GM19023 (cell line): ENCODE measurements around the gene YY1.
"Not testable (repeated sequence)": the region's sequence is repeated elsewhere in the genome, so short reads cannot be mapped to it uniquely, and the experiment has no call there.

Source experiments
- ATAC-seq: cut with Tn5 transposase; IDR thresholded peaks from one replicate; pipeline ENCODE4 v1.9.1; 2021; ENCODE audit warnings: mild to moderate bottlenecking, moderate library complexity; ENCODE audit not compliant: unreplicated experiment

Gene YY1

DNA sequence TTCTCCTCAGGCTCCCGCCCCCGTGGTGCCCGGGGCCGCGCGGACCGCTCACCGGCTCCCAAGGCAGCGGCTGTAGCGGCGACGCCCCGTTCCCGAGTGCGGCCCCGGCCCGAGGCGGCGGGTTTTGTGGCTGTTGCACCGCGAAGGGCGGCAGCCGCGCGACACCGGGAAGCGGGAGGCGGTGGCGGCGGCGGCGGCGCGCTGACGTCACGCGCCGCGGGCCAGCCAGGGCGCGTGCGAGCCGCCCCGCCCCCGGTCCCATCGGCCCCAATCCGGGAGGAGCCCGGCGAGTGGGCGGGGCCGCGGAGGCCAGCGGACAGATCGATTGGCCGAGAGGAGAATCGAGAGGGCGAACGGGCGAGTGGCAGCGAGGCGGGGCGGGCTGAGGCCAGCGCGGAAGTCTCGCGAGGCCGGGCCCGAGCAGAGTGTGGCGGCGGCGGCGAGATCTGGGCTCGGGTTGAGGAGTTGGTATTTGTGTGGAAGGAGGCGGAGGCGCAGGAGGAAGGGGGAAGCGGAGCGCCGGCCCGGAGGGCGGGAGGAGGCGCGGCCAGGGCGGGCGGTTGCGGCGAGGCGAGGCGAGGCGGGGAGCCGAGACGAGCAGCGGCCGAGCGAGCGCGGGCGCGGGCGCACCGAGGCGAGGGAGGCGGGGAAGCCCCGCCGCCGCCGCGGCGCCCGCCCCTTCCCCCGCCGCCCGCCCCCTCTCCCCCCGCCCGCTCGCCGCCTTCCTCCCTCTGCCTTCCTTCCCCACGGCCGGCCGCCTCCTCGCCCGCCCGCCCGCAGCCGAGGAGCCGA is at the start of gene YY1:
Gene YY1 (plus strand): TSS at position 726 of the 792 bp plus-strand sequence. CDS start 101 bp downstream, outside the sequence.
- ATAC-seq: peak; percentile 80

DNA sequence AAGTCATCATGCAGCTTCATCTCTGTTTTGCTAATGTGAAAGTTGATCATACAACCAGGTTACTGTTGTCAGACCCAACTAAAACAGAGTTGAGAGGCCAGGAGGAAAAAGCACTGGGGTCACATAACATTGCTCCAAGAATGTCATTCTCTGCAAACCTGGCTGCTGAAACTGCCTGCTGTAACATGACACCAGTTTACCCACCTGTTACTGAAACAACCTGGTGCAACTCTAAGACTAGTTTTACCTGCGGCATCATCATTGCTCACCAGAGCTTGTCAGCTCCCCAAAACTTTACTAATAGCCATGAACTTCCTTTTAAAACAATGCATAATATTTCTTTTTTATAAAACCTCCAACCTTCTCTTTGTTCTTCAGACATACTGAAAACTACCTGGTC is 48.8 kb upstream of the YY1 start:
- ATAC-seq: no peak

DNA sequence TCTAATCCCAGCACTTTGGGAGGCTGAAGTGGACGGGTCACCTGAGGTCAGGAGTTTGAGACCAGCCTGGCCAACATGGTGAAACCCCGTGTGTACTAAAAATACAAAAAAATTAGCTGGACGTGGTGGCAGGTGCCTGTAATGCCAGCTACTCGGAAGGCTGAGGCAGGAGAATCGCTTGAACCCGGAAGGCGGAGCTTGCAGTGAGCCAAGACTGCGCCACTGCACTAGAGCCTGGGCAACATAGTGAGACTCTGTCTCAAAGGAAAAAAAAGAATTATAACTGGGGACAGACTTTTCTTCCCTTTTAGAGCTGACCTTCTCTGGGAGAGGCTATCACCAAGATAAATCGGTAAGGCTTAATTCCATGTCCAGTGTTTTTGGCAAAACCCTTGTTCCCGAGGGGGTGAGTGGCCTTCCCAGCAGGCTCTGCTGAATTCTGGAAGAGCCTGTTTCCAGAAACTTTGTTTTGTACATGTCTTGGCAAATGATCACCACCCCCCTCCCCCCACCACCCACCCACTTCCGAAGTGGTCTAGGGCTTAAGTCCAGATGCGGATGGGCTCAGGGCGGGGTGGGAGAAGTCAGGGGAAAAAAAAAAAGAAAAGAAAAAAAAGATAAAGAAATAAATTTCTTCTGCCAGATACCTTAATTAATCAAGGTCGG is 47.2 kb upstream of the YY1 start:
- no peak for ATAC-seq

DNA sequence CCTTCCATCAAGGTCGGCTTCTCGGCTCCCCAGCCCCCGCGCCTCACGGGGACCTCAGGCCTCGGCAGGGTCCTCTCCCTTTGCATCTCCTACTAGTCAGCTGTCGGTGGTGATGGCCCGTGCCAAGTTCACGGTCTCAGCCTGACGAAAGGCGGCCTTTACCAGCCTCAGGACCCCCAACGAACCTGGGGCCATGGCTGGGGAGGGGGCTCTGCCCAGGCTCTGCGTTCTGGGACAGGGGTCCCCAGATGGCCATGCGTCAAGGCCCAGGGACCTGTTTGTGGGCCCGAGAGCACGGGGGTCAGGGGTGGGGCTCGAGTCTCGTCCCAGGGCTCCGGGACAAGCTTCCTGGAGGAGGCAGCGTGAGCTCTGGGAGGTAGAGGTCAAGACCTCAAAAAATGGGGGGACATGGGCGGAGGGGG is 46.7 kb upstream of the YY1 start:
- ATAC-seq: no peak

DNA sequence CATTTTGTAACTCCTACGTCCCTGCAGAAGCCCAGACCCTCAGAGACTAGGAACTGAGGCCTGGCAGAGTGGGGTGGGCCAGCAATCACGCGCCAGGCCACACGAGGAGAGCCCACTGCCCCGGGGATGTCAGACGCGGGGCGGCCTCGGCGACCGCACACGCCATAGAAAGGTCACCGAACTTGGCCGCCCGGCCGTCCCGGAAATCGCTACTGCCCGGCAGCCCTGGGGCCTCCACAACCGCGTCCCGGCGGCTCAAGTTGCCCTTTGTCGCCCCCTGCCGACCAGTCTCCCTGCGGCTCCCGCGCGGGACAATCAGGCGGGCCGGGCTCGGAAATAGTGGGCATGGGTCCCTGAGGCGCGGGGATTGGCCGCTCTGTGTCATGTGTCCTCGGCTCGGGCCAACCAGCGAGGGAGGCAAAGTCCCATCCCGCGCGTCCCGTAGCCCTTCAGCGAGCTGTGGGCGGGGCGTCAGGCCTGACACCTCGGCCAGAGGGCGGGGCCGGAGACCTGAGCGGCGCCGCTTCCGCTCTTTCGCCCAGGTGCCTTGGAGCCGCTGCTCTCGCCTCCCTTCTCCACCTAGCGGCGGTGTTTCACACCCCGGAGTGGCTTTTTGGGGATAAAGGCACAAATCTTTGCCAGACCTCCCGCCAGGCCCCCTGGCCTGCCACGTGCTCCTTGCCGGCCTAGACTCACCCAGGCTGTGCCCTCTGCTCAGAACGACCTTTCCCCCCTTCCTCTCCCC is 46.1 kb upstream of the YY1 start:
- peak; percentile 98 for ATAC-seq

DNA sequence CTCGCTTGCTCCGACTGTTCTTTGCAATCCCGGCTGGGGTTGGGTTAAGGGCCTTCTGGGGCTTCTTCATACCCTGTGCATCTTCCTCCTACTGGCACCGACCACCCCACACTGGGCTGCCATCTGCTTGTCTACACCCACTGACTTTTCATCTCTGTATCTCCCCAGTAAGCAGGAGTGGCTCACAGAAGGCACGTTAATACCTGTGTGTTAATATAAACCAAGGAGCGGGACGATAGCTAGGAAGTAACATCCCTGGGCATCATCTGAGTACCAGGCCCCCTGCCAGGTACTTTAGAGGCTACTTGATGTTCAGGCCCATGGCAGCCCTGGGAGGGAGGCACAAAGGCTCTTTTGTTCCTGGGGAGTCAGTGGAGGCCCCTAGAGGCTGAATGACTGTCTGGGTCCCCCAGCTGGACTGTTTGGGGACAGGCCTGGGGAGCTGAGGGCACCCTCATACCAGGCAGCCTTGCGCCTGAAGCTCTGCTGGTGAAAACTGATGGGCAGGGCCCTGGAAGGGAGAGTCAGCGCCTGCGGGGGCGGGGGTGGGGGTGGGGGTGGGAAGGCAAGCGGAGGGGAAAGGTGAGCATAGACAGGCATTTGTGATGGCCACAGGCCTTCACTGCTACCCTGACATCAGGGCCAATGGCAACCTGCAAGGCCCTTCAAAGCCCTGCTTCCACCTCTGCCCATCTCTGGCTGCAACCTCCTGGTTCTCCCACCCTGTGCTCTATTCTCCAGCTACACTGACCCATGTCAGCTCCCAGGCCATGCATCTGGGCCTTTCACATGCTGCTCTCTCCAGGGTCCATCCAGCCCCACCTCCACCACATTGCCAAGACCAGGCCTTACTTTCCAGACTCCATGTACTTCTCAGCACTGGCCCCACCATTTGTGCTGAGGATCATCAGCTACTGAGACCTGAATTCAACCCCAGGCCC is 45.3 kb upstream of the YY1 start:
- ATAC-seq: no peak

DNA sequence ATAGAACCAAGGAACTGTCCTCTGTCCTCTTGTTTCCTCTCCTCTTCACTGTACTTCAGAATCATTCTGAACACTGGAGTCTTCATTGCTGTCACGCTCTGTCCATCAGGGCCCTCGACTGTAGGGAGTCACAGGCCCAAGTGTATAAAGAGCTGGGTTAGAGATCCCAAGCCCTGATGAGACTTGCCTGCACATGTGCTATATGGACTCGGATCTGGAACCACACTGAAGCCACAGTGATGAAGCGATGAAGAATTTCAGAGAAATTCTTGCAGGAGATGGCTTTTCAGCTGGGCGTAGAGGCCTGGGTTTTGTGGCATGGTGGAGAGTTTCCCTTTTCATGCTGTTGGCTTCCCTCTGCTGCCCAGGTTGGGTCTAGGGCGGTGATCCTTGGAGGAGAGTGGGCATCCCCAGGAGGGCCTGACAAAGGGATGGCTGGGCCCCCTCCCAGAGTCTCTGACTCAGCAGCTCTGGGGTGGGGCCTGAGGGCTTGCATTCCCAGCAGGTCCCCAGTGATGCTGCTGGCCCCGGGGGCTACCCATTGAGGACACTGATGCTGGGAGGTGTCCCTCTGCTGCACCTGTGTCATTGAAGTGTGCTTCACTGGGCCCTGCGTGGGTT is 39.6 kb upstream of the YY1 start:
- ATAC-seq: no peak

DNA sequence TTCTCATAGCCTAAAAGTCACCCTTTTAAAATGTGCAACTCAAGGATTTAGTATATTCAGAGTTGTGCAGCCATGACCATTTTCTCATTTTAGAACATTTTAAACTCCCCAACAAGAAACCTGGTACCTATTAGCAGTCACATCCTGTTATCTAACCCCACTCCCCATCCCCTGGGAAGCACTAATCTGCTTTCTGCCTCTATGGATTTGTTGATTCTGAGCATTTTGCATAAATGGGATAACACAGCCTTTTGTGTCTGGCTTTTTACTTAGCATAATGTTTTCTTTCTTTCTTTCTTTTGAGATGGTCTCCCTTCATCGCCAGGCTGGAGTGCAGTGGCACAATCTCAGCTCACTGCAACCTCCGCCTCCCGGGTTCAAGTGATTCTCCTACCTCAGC is 38.6 kb upstream of the YY1 start:
- ATAC-seq: no peak

DNA sequence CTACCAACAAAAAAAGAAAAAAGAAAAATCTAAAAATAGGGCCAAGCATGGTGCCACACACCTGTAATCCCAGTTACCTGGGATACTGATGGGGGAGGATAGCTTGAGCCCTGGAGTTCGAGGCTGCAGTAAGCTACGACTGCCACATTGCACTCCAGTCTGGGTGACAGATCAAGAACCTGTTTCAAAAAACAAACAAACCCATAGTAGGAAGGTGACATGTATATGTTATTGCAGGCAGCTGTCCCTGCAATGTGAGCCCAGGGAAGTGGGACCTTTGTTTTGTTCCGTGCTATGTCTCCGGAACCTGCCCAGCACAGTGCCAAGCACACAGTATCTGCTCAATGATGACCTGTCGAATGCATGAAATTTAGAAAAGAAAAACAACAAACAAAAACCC is 37.2 kb upstream of the YY1 start:
- no peak for ATAC-seq

DNA sequence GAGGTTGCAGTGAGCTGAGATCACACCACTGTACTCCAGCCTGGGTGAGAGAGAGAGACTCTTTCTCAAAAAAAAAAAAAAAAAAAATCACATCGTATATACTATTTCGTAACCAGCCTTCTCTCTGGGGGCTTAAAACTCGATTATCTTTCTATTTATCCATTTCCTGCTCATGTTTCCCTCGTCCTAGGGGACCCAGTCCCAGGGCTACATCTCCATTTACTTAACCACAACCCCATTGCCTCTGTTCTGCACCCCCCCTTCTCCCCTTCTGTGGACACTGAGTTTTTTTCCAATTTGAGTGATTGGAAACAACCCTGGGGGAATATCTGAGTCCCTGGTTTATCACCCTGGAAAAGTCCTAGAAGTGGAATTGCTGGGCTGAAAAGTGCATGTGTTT is 36.2 kb upstream of the YY1 start:
- no peak for ATAC-seq

DNA sequence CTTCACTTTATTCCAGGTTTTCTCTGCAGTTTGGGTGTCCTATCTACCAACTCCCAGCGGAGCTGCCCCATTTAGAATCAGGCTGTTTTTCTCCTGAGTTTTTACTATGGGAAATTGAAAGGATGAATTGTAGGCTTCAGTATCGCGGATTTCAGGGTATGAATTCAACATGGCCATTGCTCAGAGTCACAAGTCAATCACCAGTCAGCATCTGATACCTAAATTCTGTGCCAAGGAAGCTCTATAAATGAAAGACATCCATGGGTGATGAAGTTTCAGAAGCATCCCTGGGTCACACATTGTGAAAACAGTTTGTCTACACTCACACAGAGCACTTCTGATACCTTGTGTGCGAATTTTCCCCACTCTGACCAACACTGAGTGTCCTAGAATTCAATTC is 35.8 kb upstream of the YY1 start:
- ATAC-seq: no peak

DNA sequence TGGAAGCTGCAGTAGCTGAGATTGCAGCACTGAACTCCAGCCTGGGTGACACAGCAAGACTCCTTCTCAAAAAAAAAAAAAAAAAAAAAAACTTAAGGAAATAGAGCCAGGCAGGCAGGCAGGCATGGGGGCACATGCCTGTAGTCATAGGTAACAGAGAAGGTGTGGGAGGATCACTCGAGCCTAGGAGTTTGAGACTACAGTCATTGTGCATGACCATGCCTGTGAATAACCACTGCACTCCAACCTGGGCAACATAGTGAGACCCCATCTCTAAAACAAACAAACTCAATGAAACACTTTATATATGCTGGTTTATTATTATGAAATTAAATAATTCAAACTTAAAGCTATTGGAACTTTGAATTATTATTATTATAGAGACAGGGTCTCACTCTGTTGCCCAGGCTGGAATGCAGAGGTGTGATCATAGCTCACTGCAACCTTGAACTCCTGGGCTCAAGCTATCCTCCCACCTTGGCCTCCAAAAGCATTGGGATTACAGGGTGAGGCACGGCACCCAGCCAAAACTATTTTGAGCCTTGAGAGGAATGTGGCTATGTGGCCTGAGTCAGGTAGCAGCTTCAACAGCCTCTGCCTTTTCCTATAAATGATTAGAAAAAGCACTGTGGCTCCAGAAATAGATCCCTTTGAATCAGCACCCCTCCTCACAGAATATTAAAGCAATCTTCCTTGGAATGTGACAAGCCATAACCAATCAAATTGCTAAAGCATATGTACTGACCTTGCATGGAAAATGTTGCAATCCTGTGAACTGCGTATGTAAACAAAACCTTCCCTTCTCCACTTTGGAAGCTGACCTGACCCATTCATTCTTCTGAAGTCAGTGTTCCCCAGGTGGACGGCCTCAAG is 34.7 kb upstream of the YY1 start:
- no peak for ATAC-seq

DNA sequence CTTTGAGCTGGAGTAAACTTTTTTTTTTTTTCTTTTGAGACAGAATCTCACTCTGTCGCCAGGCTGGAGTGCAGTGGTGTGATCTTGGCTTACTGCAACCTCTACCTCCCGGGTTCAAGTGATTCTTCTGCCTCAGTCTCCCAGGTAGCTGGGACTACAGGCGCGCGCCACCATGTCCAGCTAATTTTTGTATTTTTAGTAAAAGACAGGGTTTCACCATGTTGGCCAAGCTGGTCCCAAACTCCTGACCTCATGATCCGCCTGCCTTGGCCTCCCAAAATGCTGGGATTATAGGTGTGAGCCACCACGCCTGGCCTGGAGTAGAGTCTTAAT is 34.1 kb upstream of the YY1 start:
- not testable (repeated sequence) for ATAC-seq

DNA sequence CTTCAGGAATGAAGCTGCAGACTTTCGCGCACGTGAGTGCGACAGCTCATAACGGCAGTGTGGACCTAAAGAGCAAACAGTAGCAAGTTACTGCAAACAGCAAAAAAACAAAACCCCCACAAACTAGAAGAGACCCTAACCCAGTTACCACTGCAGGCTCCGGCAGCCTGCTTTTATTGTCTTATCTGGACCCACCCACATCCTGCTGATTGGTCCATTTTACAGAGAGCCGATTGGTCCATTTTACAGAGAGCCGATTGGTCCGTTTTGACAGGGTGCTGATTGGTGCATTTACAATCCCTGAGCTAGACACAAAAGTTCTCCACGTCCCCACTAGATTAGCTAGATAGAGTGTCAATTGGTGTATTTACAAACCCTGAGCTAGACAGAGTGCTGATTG is 31.4 kb upstream of the YY1 start:
- ATAC-seq: not testable (repeated sequence)

DNA sequence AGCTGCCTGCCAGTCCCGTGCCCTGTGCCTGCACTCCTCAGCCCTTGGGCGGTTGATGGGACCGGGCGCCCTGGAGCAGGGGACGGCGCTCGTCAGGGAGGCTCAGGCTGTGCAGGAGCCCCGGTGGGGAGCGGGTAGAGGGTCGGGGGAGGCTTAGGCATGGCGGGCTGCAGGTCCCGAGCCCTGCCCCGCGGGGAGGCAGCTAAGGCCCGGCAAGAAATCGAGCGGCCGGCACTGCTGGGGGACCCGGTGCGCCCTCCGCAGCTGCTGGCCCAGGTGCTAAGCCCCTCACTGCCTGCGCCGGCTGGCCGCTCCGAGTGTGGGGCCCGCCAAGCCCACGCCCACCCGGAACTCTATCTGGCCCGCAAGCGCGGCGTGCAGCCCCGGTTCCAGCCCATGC is 30.8 kb upstream of the YY1 start:
- ATAC-seq: not testable (repeated sequence)

DNA sequence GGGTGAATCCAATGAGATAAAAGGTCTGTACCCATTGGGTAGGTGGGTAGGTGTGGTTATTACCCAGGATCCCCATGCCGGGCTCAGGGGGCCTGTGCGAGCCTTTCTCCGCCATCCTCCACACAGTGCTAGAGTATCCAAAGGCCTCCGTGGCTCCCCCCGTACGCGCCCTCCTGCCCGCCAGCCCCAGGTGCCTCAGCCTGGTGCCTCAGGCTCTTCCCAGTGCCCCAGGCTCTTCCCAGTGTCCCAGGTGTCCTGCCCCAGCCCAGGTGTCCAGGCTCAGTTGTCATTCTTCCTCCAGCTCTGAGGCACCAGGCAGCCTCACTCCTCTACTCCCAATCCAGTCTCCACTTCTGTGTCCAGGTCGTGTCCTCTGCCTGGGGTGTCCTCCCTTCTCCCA is 27.6 kb upstream of the YY1 start:
- ATAC-seq: no peak

DNA sequence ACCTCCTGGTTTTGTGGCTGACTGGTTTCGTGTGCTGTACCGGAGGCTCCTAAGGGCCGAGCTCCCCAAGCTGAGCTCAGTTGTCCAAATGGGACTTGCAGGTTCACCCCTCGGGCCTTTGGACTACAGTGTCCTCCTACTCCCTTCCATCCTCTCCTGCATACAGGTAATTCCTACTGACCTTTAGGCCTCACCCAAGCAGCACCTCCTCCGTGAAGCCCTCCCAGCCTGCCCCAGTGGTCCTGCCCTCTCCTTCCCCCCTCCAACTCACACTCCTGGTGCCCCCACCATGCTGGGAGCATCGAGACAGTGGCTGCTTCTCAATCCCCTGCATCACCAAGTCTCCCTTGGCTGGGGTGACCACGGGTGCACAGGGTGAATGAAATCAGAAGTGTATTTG is 27.1 kb upstream of the YY1 start:
- no peak for ATAC-seq

DNA sequence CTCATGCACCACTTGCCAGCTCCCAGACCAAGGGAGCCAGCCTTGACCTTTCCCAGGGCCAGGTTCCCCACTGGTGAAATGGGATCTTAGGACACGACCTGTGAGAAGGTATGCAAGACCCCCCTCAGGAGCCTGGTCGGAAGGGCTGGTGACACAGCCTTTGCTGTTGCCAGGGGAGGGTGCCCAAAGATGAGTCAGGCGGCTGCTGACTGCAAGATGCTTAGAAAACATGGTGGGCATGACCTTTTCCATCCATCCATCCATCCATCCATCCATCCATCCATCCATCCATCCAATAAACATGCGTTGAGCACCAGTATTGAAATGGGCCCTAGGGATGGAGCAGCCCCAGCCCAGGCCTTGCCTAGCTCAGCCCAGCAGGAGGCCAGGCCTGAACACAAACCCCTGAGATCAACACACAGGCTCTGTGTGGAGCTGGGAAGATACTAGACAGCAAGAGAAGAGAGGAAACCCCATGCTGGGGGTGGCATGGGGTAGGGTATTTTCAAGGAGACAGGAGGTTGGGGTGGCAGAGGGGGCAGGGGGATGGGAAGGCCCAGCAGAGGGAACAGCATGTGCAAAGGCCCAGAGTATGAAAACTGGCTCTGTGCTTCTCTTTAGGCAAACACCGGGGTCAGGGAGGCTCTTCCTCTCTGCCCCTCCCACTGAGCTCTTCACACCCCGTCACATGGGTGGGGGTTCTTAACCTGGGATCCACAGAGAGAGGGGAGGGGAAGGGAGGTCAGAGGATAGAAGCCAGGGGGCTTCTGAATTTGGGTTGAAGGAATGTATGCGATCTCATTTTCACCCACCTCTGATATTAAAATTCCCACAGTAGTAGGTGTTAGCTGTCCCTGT is 26.2 kb upstream of the YY1 start:
- ATAC-seq: no peak

DNA sequence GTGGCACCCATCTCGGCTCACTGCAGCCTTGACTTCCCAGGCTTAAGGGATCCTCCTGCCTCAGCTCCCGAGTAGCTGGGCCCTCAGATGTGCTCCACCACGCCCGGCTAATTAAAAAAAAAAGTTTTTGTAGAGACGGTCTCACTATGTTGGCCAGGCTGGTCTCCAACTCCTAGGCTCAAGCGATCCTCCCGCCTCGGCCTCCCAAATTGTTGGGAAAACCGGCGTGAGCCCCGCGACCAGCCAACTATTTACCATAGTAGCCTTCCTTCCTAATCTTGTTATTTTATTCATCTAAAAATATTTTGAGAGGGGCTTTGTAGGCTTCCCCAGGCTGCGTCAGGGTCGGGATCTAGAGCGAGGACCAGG is 25.4 kb upstream of the YY1 start:
- ATAC-seq: no peak
